GM12878 (cell line): ENCODE results near the gene CNTN4. TPM values are rescaled to one million over a fixed set of nuclear protein-coding genes. Genes with fewer than 3 reads are reported as not detected.

Experiments used
- ATAC-seq: fragments of 200-7000 bp; cut with Tn5 transposase; 3 replicates; pipeline ENCODE4 v1.9.1; 2020; ENCODE audit warnings: mild to moderate bottlenecking, moderate library complexity
- BruUV-seq: library from RNA; stranded (reverse); fragments of 400-500 nt; replicated peaks from 2 replicates; lab custom pipeline; 2021; lab: Mats Ljungman, UMichigan
- CTCF ChIA-PET: fragments of 300-600 bp; sonication (Branson Sonifier 250); formaldehyde crosslinking; extraction: SDS; loops from one replicate; lab custom pipeline; 2021; ENCODE audit warnings: inconsistent platforms; lab: Yijun Ruan, JAX
- POLR2A ChIA-PET: fragments of 350-600 bp; formaldehyde crosslinking; extraction: SDS; loops from one replicate; lab custom pipeline; 2021; ENCODE audit warnings: inconsistent platforms; lab: Charles Lee
- RAD21 ChIA-PET: fragments of 300-600 bp; sonication (Branson Sonifier 250); formaldehyde crosslinking; loops from one replicate; lab custom pipeline; 2023; ENCODE audit warnings: antibody characterized with exemption; ENCODE audit not compliant: unreplicated experiment; lab: Charles Lee
- SMC1A ChIA-PET: fragments of 300-600 bp; sonication (Branson Sonifier 250); formaldehyde crosslinking; loops from one replicate; lab custom pipeline; 2023; ENCODE audit not compliant: unreplicated experiment, uncharacterized antibody; lab: Charles Lee
- DNase-seq: peaks from one replicate; pipeline ENCODE4 v3.0.0-alpha.2; 2011; ENCODE audit warnings: low read depth, low spot score
- FAIRE-seq: peaks from 3 replicates; lab custom pipeline; 2011; peaks lifted over from hg19 to GRCh38; lab: Jason Lieb, UNC
- H2AFZ ChIP-seq: 2 replicates; pipeline ENCODE4 v1.6.0; 2011; ENCODE audit warnings: low read depth, low read length, control low read depth; ENCODE audit not compliant: control insufficient read depth
- H3K27ac ChIP-seq: 2 replicates; pipeline ENCODE4 v1.5.1; 2011; ENCODE audit warnings: control low read depth; ENCODE audit not compliant: control insufficient read depth, insufficient read depth
- H3K27me3 ChIP-seq, 2 experiments: replicated peaks in 1 of 2; 2 replicates each; pipeline versions ENCODE4 v1.6.0 to v1.6.1; 2011; ENCODE audit warnings: low read length in 1 of 2; ENCODE audit not compliant: control insufficient read depth in 2 of 2, insufficient read depth in 2 of 2
- H3K36me3 ChIP-seq, 2 experiments: 2 replicates each; pipeline ENCODE4 v1.5.1; 2011; ENCODE audit warnings: low read length in 1 of 2; ENCODE audit not compliant: control insufficient read depth in 2 of 2, insufficient read depth in 2 of 2
- H3K4me1 ChIP-seq: 2 replicates; pipeline ENCODE4 v1.6.1; 2011; ENCODE audit warnings: mild to moderate bottlenecking, low read length, moderate library complexity, mixed read lengths; ENCODE audit not compliant: control insufficient read depth, insufficient read depth
- H3K4me2 ChIP-seq: 2 replicates; pipeline ENCODE4 v1.6.0; 2011; ENCODE audit warnings: control low read depth; ENCODE audit not compliant: control insufficient read depth, insufficient read depth
- H3K4me3 ChIP-seq: fragments of 200-600 bp; sonication (generic); 2 replicates; pipeline ENCODE4 v1.5.1; 2016
- H3K79me2 ChIP-seq: 2 replicates; pipeline ENCODE4 v1.6.0; 2011; ENCODE audit warnings: low read length; ENCODE audit not compliant: control insufficient read depth, insufficient read depth
- H3K9ac ChIP-seq: 2 replicates; pipeline ENCODE4 v1.8.0; 2011; ENCODE audit warnings: low read length, control low read depth, mixed read lengths; ENCODE audit not compliant: control insufficient read depth, insufficient read depth
- H3K9me3 ChIP-seq: replicated peaks from 3 replicates; pipeline ENCODE4 v1.5.1; 2011; ENCODE audit warnings: mild to moderate bottlenecking, low read length; ENCODE audit not compliant: control insufficient read depth, insufficient read depth
- H4K20me1 ChIP-seq: 2 replicates; pipeline ENCODE4 v1.6.0; 2011; ENCODE audit not compliant: control insufficient read depth, insufficient read depth
- ASH2L ChIP-seq: fragments of 300-600, 200-600 bp; sonication (generic); IDR thresholded peaks from 2 replicates; pipeline ENCODE4 v1.6.1; 2017; ENCODE audit warnings: low read depth, mild to moderate bottlenecking, borderline replicate concordance
- CHD4 ChIP-seq: fragments of 200-600 bp; sonication (generic); IDR thresholded peaks from 2 replicates; pipeline ENCODE4 v1.6.1; 2016; ENCODE audit warnings: mild to moderate bottlenecking
- DPF2 ChIP-seq: fragments of 450-650 bp; IDR thresholded peaks from 2 replicates; pipeline ENCODE4 v1.6.1; 2017; ENCODE audit warnings: mild to moderate bottlenecking
- EZH2 ChIP-seq: IDR thresholded peaks from 2 replicates; pipeline ENCODE4 v1.6.1; 2012; ENCODE audit warnings: low read depth, mild to moderate bottlenecking, control low read depth, inconsistent platforms, low read length, borderline replicate concordance; ENCODE audit not compliant: control insufficient read depth
- HDGF ChIP-seq: fragments of 450-650 bp; IDR thresholded peaks from 2 replicates; pipeline ENCODE4 v1.6.1; 2016; ENCODE audit warnings: antibody characterized with exemption
- JUND ChIP-seq: IDR thresholded peaks from 2 replicates; pipeline ENCODE4 v1.6.1; 2012; ENCODE audit warnings: low read depth, mild to moderate bottlenecking, low read length, improper control_type of control experiment, moderate library complexity
- MTA2 ChIP-seq: fragments of 450-650 bp; IDR thresholded peaks from 2 replicates; pipeline ENCODE4 v1.6.1; 2016; ENCODE audit warnings: low read depth, mild to moderate bottlenecking, moderate library complexity
- MYC ChIP-seq: IDR thresholded peaks from 2 replicates; pipeline ENCODE4 v1.6.1; 2011; ENCODE audit warnings: mild to moderate bottlenecking, low read length, moderate library complexity, inconsistent platforms; ENCODE audit not compliant: insufficient read depth, insufficient replicate concordance, insufficient read length, severe bottlenecking
- PAX8 ChIP-seq: fragments of 450-650 bp; IDR thresholded peaks from 2 replicates; pipeline ENCODE4 v1.6.1; 2017; ENCODE audit warnings: mild to moderate bottlenecking, moderate library complexity
- POLR2A ChIP-seq: IDR thresholded peaks from 2 replicates; pipeline ENCODE4 v1.6.1; 2011; ENCODE audit warnings: low read depth, mild to moderate bottlenecking, low read length
- RAD51 ChIP-seq: fragments of 450-650 bp; IDR thresholded peaks from 2 replicates; pipeline ENCODE4 v1.6.1; 2016; ENCODE audit warnings: moderate library complexity, mild to moderate bottlenecking, inconsistent platforms
- YBX1 ChIP-seq: fragments of 450-650 bp; IDR thresholded peaks from 2 replicates; pipeline ENCODE4 v1.6.1; 2016; ENCODE audit warnings: antibody characterized with exemption
- ZNF24 ChIP-seq: fragments of 450-650 bp; IDR thresholded peaks from 2 replicates; pipeline ENCODE4 v1.6.1; 2017; ENCODE audit warnings: antibody characterized with exemption, mild to moderate bottlenecking
- WGBS: methylation state at CpG from one replicate; pipeline ENCODE4 v1.1.6; 2016; ENCODE audit warnings: low lambda C conversion rate; ENCODE audit not compliant: insufficient replicate concordance, insufficient coverage; ENCODE audit errors: missing lambda C conversion rate; 5-methylcytosine and 5-hydroxymethylcytosine counted together
- in situ Hi-C: fragments of 300-500 bp; cut with MboI; formaldehyde crosslinking; loops from 9 replicates; pipeline ENCODE4 v1.14.3; 2018; ENCODE audit warnings: mixed read lengths
- intact Hi-C: fragments of 100-400 bp; cut with micrococcal nuclease; formaldehyde crosslinking; loops from one replicate; pipeline ENCODE4 v1.14.2; 2022; ENCODE audit not compliant: unreplicated experiment
- polyA plus RNA-seq, 11 experiments: library from polyadenylated mRNA; depleted of rRNA in 4 of 11; unstranded in 6 of 11; stranded (reverse) in 5 of 11; fragments of >200 nt; fragmentation: Nextera tagmentation in 4 of 11; fragmentation: Illumina TruSeq in 1 of 11; extraction: Ambion mirVana in 4 of 11; extraction: Trizol in 1 of 11; gene quantifications; 1 replicate in 1 of 11; 2 replicates in 10 of 11; pipeline versions ENCODE4 v1.2.1 to v1.2.3, GENCODE V29; 2011 to 2016; ENCODE audit warnings: inconsistent platforms in 2 of 11, missing spikeins in 2 of 11, low read depth in 1 of 11
- total RNA-seq, 4 experiments: library from RNA; depleted of rRNA in 3 of 4; stranded (reverse); fragments of >200 nt in 3 of 4; fragmentation: Illumina TruSeq in 1 of 4; extraction: Trizol in 1 of 4; gene quantifications; 2 replicates each; pipeline versions ENCODE4 v1.2.1 to v1.2.3, GENCODE V29; 2013 to 2021
- TF ChIP-seq, protein P1 (sequence below): IDR thresholded peaks from 2 replicates; pipeline ENCODE4 v1.6.1; 2012; ENCODE audit warnings: improper control_type of control experiment, low read depth, low read length; ENCODE audit not compliant: insufficient replicate concordance

Gene CNTN4
- total and polyA plus RNA-seq, 10 of the 15 experiments (the other 5 are each of a cell fraction or from before 2014, with no cell fraction given) = 0.05 to 0.43 (median 0.15) TPM; not detected in 1

- ATAC-seq = no peak
- TF ChIP-seq POLR2A (no peak), ZNF24 (no peak), HDGF (no peak), PAX8 (no peak), CHD4 (no peak), JUND (no peak)
- WGBS = 24% methylated on average over 2 of the region's 2 CpGs
- no peak for FAIRE-seq
- no peak overlapping the region for H3K4me3 ChIP-seq
- no peaks in the 10 kb centered on the region for H3K36me3 ChIP-seq
- in situ Hi-C loops = no loop called here
- CTCF ChIA-PET = no interaction called here
- no peaks in the 10 kb centered on the region for H3K9me3 ChIP-seq
- H3K4me2 ChIP-seq = no peak overlapping the region
- no peak for DNase-seq
- no peaks in the 10 kb centered on the region for H3K79me2 ChIP-seq
- no peaks in the 10 kb centered on the region for H3K27me3 ChIP-seq
- no peaks in the 10 kb centered on the region for H3K4me1 ChIP-seq
- H3K27ac ChIP-seq = no peak overlapping the region
- RAD21 ChIA-PET = no interaction called here
- SMC1A ChIA-PET = no interaction called here
- intact Hi-C loops = no loop called here
- no peak overlapping the region for H3K9ac ChIP-seq
- POLR2A ChIA-PET = no interaction called here
- H4K20me1 ChIP-seq = no peaks in the 10 kb centered on the region
- H2AFZ ChIP-seq = no peak overlapping the region
- no TSS peak for BruUV-seq
These were observed 777.7 kb downstream of the CNTN4 start for GRCh38 chr3:2876362-2876761.

GRCh38 chr3:2879023-2879422 lies 780.4 kb downstream of the CNTN4 start:
- no peak overlapping the region for H3K27ac ChIP-seq
- no peak overlapping the region for H3K4me3 ChIP-seq
- DNase-seq (no peak), ATAC-seq (no peak)
- BruUV-seq = no TSS peak
- CTCF ChIA-PET = no interaction called here
- no peaks in the 10 kb centered on the region for H3K79me2 ChIP-seq
- no peak overlapping the region for H3K9ac ChIP-seq
- intact Hi-C loops (no loop called here), in situ Hi-C loops (no loop called here)
- H2AFZ ChIP-seq = no peak overlapping the region
- 0 out of 4 replicates have a peak, but pooled peaks cover 0 to 1% of the 10 kb centered on the region in 2 experiments for H3K27me3 ChIP-seq
- TF ChIP-seq RAD51 (peak; percentile 16; the same call in 1 of the 2 replicates), DPF2 (no peak), MYC (no peak), YBX1 (no peak), EZH2 (no peak), MTA2 (no peak), ASH2L (no peak)
- TF ChIP-seq, protein P1, sequence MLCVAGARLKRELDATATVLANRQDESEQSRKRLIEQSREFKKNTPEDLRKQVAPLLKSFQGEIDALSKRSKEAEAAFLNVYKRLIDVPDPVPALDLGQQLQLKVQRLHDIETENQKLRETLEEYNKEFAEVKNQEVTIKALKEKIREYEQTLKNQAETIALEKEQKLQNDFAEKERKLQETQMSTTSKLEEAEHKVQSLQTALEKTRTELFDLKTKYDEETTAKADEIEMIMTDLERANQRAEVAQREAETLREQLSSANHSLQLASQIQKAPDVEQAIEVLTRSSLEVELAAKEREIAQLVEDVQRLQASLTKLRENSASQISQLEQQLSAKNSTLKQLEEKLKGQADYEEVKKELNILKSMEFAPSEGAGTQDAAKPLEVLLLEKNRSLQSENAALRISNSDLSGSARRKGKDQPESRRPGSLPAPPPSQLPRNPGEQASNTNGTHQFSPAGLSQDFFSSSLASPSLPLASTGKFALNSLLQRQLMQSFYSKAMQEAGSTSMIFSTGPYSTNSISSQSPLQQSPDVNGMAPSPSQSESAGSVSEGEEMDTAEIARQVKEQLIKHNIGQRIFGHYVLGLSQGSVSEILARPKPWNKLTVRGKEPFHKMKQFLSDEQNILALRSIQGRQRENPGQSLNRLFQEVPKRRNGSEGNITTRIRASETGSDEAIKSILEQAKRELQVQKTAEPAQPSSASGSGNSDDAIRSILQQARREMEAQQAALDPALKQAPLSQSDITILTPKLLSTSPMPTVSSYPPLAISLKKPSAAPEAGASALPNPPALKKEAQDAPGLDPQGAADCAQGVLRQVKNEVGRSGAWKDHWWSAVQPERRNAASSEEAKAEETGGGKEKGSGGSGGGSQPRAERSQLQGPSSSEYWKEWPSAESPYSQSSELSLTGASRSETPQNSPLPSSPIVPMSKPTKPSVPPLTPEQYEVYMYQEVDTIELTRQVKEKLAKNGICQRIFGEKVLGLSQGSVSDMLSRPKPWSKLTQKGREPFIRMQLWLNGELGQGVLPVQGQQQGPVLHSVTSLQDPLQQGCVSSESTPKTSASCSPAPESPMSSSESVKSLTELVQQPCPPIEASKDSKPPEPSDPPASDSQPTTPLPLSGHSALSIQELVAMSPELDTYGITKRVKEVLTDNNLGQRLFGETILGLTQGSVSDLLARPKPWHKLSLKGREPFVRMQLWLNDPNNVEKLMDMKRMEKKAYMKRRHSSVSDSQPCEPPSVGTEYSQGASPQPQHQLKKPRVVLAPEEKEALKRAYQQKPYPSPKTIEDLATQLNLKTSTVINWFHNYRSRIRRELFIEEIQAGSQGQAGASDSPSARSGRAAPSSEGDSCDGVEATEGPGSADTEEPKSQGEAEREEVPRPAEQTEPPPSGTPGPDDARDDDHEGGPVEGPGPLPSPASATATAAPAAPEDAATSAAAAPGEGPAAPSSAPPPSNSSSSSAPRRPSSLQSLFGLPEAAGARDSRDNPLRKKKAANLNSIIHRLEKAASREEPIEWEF = no peak
- TF ChIP-seq, all 136 proteins: peak for 1
- Histone ChIP-seq H3K4me2 (no peak overlapping the region), H3K9me3 (no peaks in the 10 kb centered on the region), H3K36me3 (no peaks in the 10 kb centered on the region), H3K4me1 (no peaks in the 10 kb centered on the region), H4K20me1 (no peaks in the 10 kb centered on the region)
- SMC1A ChIA-PET = no interaction called here
- 0% methylated on average over 2 of the region's 2 CpGs for WGBS
- no peak for FAIRE-seq
- RAD21 ChIA-PET = no interaction called here
- POLR2A ChIA-PET = no interaction called here
